Measurements from ENCODE around the gene CRB3. TPM values are rescaled to one million over a fixed set of nuclear protein-coding genes. Genes with fewer than 3 reads are reported as not detected.

Gene CRB3
- total and polyA plus RNA-seq, 2 of the 13 experiments (the other 11 are each of a cell fraction or from before 2014, with no cell fraction given): 10.6 to 25.6 TPM

- TF ChIP-seq ZNF280D (CRISPR knock-in tag; IDR thresholded peaks at IDR 0.05) (no peak), ZNF619 (CRISPR knock-in tag; IDR thresholded peaks at IDR 0.05) (no peak), ZNF329 (CRISPR knock-in tag; IDR thresholded peaks at IDR 0.05; ENCODE audit: low read depth) (no peak), SUZ12 (IDR thresholded peaks at IDR 0.05; ENCODE audit: low read depth, low read length) (no peak), HMG20A (CRISPR knock-in tag; IDR thresholded peaks at IDR 0.05; ENCODE audit: borderline replicate concordance) (no peak), RNF2 (conservative IDR thresholded peaks at IDR 0.05; ENCODE audit: low read depth) (no peak), ZZZ3 (CRISPR knock-in tag; IDR thresholded peaks at IDR 0.05; ENCODE audit: borderline replicate concordance) (no peak), PATZ1 (CRISPR knock-in tag; IDR thresholded peaks at IDR 0.05) (0 out of 2 replicates have a peak, but pooled peaks have one; percentile 25), ZNF235 (CRISPR knock-in tag; IDR thresholded peaks at IDR 0.05; ENCODE audit: borderline replicate concordance) (no peak), FOXM1 (CRISPR knock-in tag; IDR thresholded peaks at IDR 0.05) (no peak), ZBTB38 (CRISPR knock-in tag; IDR thresholded peaks at IDR 0.05) (no peak), SATB2 (CRISPR knock-in tag; IDR thresholded peaks at IDR 0.05) (no peak), ZNF577 (CRISPR knock-in tag; IDR thresholded peaks at IDR 0.05; ENCODE audit: borderline replicate concordance, low read depth) (no peak), ZNF563 (CRISPR knock-in tag; IDR thresholded peaks at IDR 0.05) (no peak), ZSCAN9 (CRISPR knock-in tag; IDR thresholded peaks at IDR 0.05; ENCODE audit: borderline replicate concordance) (no peak), HOXA9 (CRISPR knock-in tag; IDR thresholded peaks at IDR 0.05; ENCODE audit: borderline replicate concordance) (no peak), ZBTB4 (CRISPR knock-in tag; IDR thresholded peaks at IDR 0.05; ENCODE audit: borderline replicate concordance) (no peak), JDP2 (CRISPR knock-in tag; IDR thresholded peaks at IDR 0.05; ENCODE audit: borderline replicate concordance) (no peak), DPF2 (CRISPR knock-in tag; IDR thresholded peaks at IDR 0.05; ENCODE audit: borderline replicate concordance, low read depth) (no peak), E2F1 (CRISPR knock-in tag; IDR thresholded peaks at IDR 0.05) (no peak), ZNF17 (CRISPR knock-in tag; IDR thresholded peaks at IDR 0.05) (no peak)
These were observed 40.4 kb upstream of the CRB3 start (continued) for GRCh38 chr19:6423499-6424194.

Data from HepG2 (cell line).